ENCODE data around the gene FAM81A.
"Not testable (repeated sequence)": the region's sequence is repeated elsewhere in the genome, so short reads cannot be mapped to it uniquely, and the experiment has no call there.

GRCh38 chr15:59489485-59489884 is 51.5 kb downstream of the FAM81A start:
- TF ChIP-seq CTCF (conservative IDR thresholded peaks at IDR 0.05 in 1 of 2, IDR thresholded peaks at IDR 0.05 in 1 of 2; ENCODE audit: extremely low read depth in 1 of 2, insufficient read depth in 1 of 2, low read depth in 1 of 2, low read length in 2 of 2); EZH2 (IDR thresholded peaks at IDR 0.05; ENCODE audit: borderline replicate concordance, low read length): not testable (repeated sequence)
